Smooth muscle cell of trachea (primary cell): ENCODE data around the gene CRPPA. TPM values are rescaled to one million over a fixed set of nuclear protein-coding genes. Genes with fewer than 3 reads are reported as not detected.

Experiments
- total RNA-seq: library from RNA; depleted of rRNA; stranded (reverse); fragments of >200 nt; gene quantifications from 2 replicates; pipeline ENCODE4 v1.2.1, GENCODE V29; 2014

CRPPA gene
- 1.2 and 2.0 TPM in 2 replicates for total RNA-seq

DNA sequence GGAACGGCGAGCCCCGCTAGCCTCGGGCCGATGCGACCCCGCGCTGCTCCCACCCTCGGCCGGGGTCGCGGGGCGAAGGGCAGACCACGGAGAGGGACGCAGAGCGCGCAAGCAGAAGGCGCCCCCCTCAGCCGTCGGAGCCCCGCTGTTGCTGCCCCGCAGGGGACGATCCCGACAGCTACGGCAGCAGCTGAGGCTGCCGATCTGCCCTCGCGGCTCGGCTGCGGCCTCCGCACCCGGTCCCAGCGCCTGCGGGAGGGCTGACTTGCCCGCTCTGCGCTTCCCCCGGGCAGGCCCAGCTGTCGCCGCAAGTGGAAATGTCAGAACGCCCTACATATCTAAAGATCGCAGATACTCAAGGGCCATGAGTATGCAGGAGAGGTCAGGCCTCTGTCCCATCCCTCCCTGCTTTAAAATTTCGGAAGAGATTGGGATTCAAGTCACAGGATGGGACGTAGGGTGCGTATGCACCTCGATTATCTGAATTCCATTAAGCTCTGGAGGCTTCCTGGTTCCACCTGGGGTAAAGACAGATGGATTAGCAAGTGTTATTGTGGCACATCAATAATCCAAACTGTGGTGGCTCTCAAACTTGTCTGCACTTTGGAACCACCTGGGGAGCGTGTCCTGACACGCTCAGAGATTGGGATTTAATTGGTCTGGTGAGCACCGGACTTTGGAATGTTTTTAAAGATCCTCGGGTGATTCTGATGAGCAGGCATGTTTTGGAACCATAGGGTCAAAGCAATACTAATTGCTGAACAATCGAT is at the start of gene CRPPA:
Gene CRPPA, minus strand, starts transcription at position 206 of the 770 bp plus-strand sequence. CDS start 216 bp downstream, outside the sequence.

GRCh38 chr7:16465469-16466361 is 44.4 kb upstream of the CRPPA start, which contains the start of gene SOSTDC1:
TSS of gene SOSTDC1 (minus strand) at chr7:16465738. CDS start at chr7:16465668, 70 bp downstream.

Other genes with a start within 250 kb of the CRPPA start
- 0.15 TPM in 1 of 2 replicates, not detected in the other for gene SOSTDC1, start 44.2 kb upstream of the CRPPA start, total RNA-seq
- gene LRRC72, start 105.3 kb upstream of the CRPPA start, total RNA-seq = not detected in 2 replicates
- 33.4 and 50.0 TPM in 2 replicates for gene ANKMY2, start 224.2 kb upstream of the CRPPA start, total RNA-seq
- gene BZW2, start 224.6 kb upstream of the CRPPA start, total RNA-seq = 67.5 and 136 TPM in 2 replicates